SK-N-SH (cell line): Measurements from ENCODE around the gene TMEM218. TPM values are rescaled to one million over a fixed set of nuclear protein-coding genes. Genes with fewer than 3 reads are reported as not detected.

Experiments used
- CTCF ChIA-PET: fragments of 300-600, 350-600 bp; formaldehyde crosslinking; extraction: SDS; loops from one replicate; lab custom pipeline; 2021; lab: Yijun Ruan, JAX
- POLR2A ChIA-PET: fragments of 350-600 bp; sonication (Branson Sonifier 250); formaldehyde crosslinking; extraction: SDS; loops from one replicate; lab custom pipeline; 2020; ENCODE audit warnings: antibody characterized with exemption, inconsistent platforms; lab: Yijun Ruan, JAX
- DNase-seq: peaks from one replicate; pipeline ENCODE4 v3.0.0; 2012
- H2AFZ ChIP-seq: fragments of 200-600 bp; sonication (generic); 2 replicates; pipeline ENCODE4 v1.8.1; 2016; ENCODE audit warnings: antibody characterized with exemption, mild to moderate bottlenecking, low read depth
- H3F3A ChIP-seq: fragments of 200-600 bp; sonication (generic); replicated peaks from 2 replicates; pipeline ENCODE3; 2016; ENCODE audit warnings: antibody characterized with exemption, mild to moderate bottlenecking; ENCODE audit not compliant: insufficient read depth
- H3K27ac ChIP-seq, 2 experiments: fragments of 200-500 bp in 1 of 2; fragments of 200-600 bp in 1 of 2; sonication (Bioruptor generic) in 1 of 2; sonication (generic), shearing (Covaris generic) in 1 of 2; 2 replicates each; pipeline versions ENCODE4 v1.5.1 to v1.6.1; 2014 to 2016; ENCODE audit warnings: low read depth in 2 of 2, inconsistent platforms in 1 of 2, low read length in 1 of 2, mild to moderate bottlenecking in 1 of 2, mixed read lengths in 1 of 2
- H3K27me3 ChIP-seq: fragments of 200-600 bp; sonication (generic), shearing (Covaris generic); 2 replicates; pipeline ENCODE4 v1.6.1; 2016; ENCODE audit warnings: mixed run types; ENCODE audit not compliant: insufficient read depth
- H3K36me3 ChIP-seq, 2 experiments: fragments of 200-500 bp in 1 of 2; fragments of 200-600 bp in 1 of 2; sonication (Bioruptor generic) in 1 of 2; sonication (generic) in 1 of 2; replicated peaks in 1 of 2; 2 replicates each; pipeline versions ENCODE3 to v1.5.1; 2014 to 2016; ENCODE audit warnings: low read length in 1 of 2, mild to moderate bottlenecking in 1 of 2; ENCODE audit not compliant: insufficient read depth in 2 of 2, control insufficient read depth in 1 of 2
- H3K4me1 ChIP-seq, 2 experiments: fragments of 200-500 bp in 1 of 2; fragments of 200-600 bp in 1 of 2; sonication (Bioruptor generic) in 1 of 2; sonication (generic), shearing (Covaris generic) in 1 of 2; 2 replicates each; pipeline versions ENCODE4 v1.5.1 to v1.6.1; 2014 to 2016; ENCODE audit warnings: low read depth in 1 of 2, low read length in 1 of 2, mixed run types in 1 of 2; ENCODE audit not compliant: insufficient read depth in 2 of 2, control insufficient read depth in 1 of 2
- H3K4me2 ChIP-seq: fragments of 200-600 bp; sonication (generic), shearing (Covaris generic); 2 replicates; pipeline ENCODE4 v1.6.1; 2017; ENCODE audit warnings: mixed run types
- H3K4me3 ChIP-seq, 2 experiments: fragments of 200-500 bp in 1 of 2; fragments of 200-600 bp in 1 of 2; sonication (Bioruptor generic) in 1 of 2; sonication (generic), shearing (Covaris generic) in 1 of 2; 2 replicates each; pipeline versions ENCODE4 v1.5.1 to v1.8.1; 2014 to 2016; ENCODE audit warnings: low read depth in 2 of 2, inconsistent platforms in 1 of 2, low read length in 1 of 2, mild to moderate bottlenecking in 1 of 2, mixed read lengths in 1 of 2, moderate library complexity in 1 of 2
- H3K79me2 ChIP-seq: fragments of 200-600 bp; sonication (generic); 2 replicates; pipeline ENCODE4 v1.8.1; 2017; ENCODE audit warnings: mild to moderate bottlenecking; ENCODE audit not compliant: insufficient read depth
- H3K9ac ChIP-seq: fragments of 200-600 bp; sonication (generic); 2 replicates; pipeline ENCODE4 v1.6.1; 2017; ENCODE audit warnings: mixed run types
- H3K9me2 ChIP-seq: fragments of 200-600 bp; sonication (generic); 2 replicates; pipeline ENCODE4 v1.6.1; 2017; ENCODE audit warnings: mixed run types
- H3K9me3 ChIP-seq: fragments of 200-600 bp; sonication (generic); 2 replicates; pipeline ENCODE4 v1.6.1; 2017; ENCODE audit warnings: mixed run types, mild to moderate bottlenecking, moderate library complexity
- H4K20me1 ChIP-seq: fragments of 200-600 bp; sonication (generic); 2 replicates; pipeline ENCODE4 v1.6.1; 2017; ENCODE audit warnings: mild to moderate bottlenecking, mixed run types; ENCODE audit not compliant: insufficient read depth
- CHD2 ChIP-seq: fragments of 150-350 bp; IDR thresholded peaks from 2 replicates; pipeline ENCODE4 v1.6.1; 2018; ENCODE audit warnings: low read length; ENCODE audit not compliant: partially characterized antibody
- EP300 ChIP-seq, 2 experiments: IDR thresholded peaks; 2 replicates each; pipeline versions ENCODE4 v1.4.0 to v1.6.1; 2012; ENCODE audit warnings: borderline replicate concordance in 1 of 2, low read depth in 1 of 2, low read length in 1 of 2
- EZH2phosphoT487 ChIP-seq: fragments of 200-600 bp; sonication (generic); IDR thresholded peaks from 2 replicates; pipeline ENCODE4 v1.6.1; 2017; ENCODE audit warnings: low read depth, mixed run types, mild to moderate bottlenecking, antibody characterized with exemption, moderate library complexity, borderline replicate concordance
- FOXM1 ChIP-seq: IDR thresholded peaks from 2 replicates; pipeline ENCODE4 v1.4.0; 2012; ENCODE audit warnings: low read depth, mild to moderate bottlenecking
- GATA2 ChIP-seq: sonication (generic); formaldehyde crosslinking; IDR thresholded peaks from 2 replicates; pipeline ENCODE4 v1.5.0; 2020; ENCODE audit warnings: mild to moderate bottlenecking, missing genetic modification reagents
- JUND ChIP-seq: IDR thresholded peaks from 2 replicates; pipeline ENCODE4 v1.4.0; 2012
- MEF2A ChIP-seq: IDR thresholded peaks from 2 replicates; pipeline ENCODE4 v1.4.0; 2012; ENCODE audit warnings: low read depth, borderline replicate concordance
- NFIC ChIP-seq: IDR thresholded peaks from 2 replicates; pipeline ENCODE4 v1.4.0; 2012; ENCODE audit warnings: borderline replicate concordance
- NRF1 ChIP-seq: IDR thresholded peaks from 2 replicates; pipeline ENCODE4 v1.6.1; 2012; ENCODE audit warnings: low read depth, mild to moderate bottlenecking, low read length
- POLR2AphosphoS5 ChIP-seq: IDR thresholded peaks from 2 replicates; pipeline ENCODE4 v1.6.1; 2012; ENCODE audit warnings: low read depth, low read length
- RAD21 ChIP-seq: IDR thresholded peaks from 2 replicates; pipeline ENCODE4 v1.6.1; 2012; ENCODE audit warnings: mild to moderate bottlenecking, low read length
- RCOR1 ChIP-seq: fragments of 150-350 bp; IDR thresholded peaks from 2 replicates; pipeline ENCODE4 v1.6.1; 2017; ENCODE audit warnings: antibody characterized with exemption, low read length
- SIN3A ChIP-seq: IDR thresholded peaks from 2 replicates; pipeline ENCODE4 v1.6.1; 2012; ENCODE audit warnings: low read depth, mild to moderate bottlenecking, low read length, moderate library complexity, borderline replicate concordance
- SMC3 ChIP-seq: IDR thresholded peaks from 2 replicates; pipeline ENCODE4 v1.6.1; 2012; ENCODE audit warnings: low read depth, low read length, improper control_type of control experiment
- TCF12 ChIP-seq: IDR thresholded peaks from 2 replicates; pipeline ENCODE4 v1.4.0; 2012
- WGBS: methylation state at CpG from one replicate; pipeline ENCODE4 v1.1.6; 2017; ENCODE audit warnings: low lambda C conversion rate; 5-methylcytosine and 5-hydroxymethylcytosine counted together
- polyA plus RNA-seq, 3 experiments: library from polyadenylated mRNA; depleted of rRNA; stranded (reverse); fragments of >200 nt; gene quantifications; 2 replicates each; pipeline ENCODE4 v1.2.3, GENCODE V29; 2012
- TF ChIP-seq, protein P1 (sequence below): IDR thresholded peaks from 2 replicates; pipeline ENCODE4; 2012
- TF ChIP-seq, protein P2 (sequence below): fragments of 150-350 bp; IDR thresholded peaks from 2 replicates; pipeline ENCODE4 v1.6.1; 2016; ENCODE audit warnings: mild to moderate bottlenecking, low read depth, low read length
- TF ChIP-seq, protein P3 (sequence below): IDR thresholded peaks from 2 replicates; pipeline ENCODE4 v1.4.0; 2012; ENCODE audit warnings: low read depth
- TF ChIP-seq, protein P4 (sequence below): fragments of 200-600 bp; sonication (generic); IDR thresholded peaks from 2 replicates; pipeline ENCODE4 v1.6.1; 2017; ENCODE audit warnings: antibody characterized with exemption, mild to moderate bottlenecking, moderate library complexity
- TF ChIP-seq, protein P5 (sequence below): IDR thresholded peaks from 2 replicates; pipeline ENCODE4 v1.6.1; 2012; ENCODE audit warnings: mild to moderate bottlenecking, low read depth, low read length, moderate library complexity

The TMEM218 gene
- polyA plus RNA-seq, 1 of the 3 experiments (the other 2 are of a cell fraction), result 36.2 TPM

DNA sequence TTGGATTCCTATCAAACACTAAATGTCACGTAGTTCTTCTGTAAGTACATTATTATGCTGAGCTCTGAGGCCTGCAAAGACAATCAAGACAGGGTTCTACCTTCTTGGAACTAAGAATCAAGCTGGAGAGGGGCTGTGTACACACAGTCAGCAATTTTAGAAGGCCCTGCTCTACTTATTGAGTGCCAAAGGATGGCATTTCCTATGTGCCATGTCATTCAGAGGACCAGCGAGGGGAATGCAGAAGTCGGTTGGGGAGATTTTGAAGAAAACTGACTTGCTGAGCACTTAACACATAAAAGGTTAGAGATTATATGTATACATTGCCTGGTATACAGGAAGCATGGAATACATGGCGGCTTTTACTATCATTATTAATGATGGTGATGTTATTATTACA, 43.1 kb downstream of the TMEM218 start:
- Histone ChIP-seq H4K20me1 (no peaks in the 10 kb centered on the region), H3K4me3 (no peak overlapping the region), H3K27ac (no peak overlapping the region), H3K4me1 (peaks cover 0 to 3% of the 10 kb centered on the region in 2 experiments; a peak in 1 of 4 replicates), H3K9me2 (no peaks in the 10 kb centered on the region), H3K9ac (no peak overlapping the region), H3K36me3 (no peaks in the 10 kb centered on the region), H3K79me2 (no peaks in the 10 kb centered on the region), H3F3A (no peaks in the 10 kb centered on the region), H3K27me3 (no peaks in the 10 kb centered on the region), H3K4me2 (no peak overlapping the region), H3K9me3 (no peaks in the 10 kb centered on the region), H2AFZ (no peak overlapping the region)
- TF ChIP-seq, protein P1, sequence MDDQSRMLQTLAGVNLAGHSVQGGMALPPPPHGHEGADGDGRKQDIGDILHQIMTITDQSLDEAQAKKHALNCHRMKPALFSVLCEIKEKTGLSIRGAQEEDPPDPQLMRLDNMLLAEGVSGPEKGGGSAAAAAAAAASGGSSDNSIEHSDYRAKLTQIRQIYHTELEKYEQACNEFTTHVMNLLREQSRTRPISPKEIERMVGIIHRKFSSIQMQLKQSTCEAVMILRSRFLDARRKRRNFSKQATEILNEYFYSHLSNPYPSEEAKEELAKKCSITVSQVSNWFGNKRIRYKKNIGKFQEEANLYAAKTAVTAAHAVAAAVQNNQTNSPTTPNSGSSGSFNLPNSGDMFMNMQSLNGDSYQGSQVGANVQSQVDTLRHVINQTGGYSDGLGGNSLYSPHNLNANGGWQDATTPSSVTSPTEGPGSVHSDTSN, result no peak
- TF ChIP-seq EZH2phosphoT487 (no peak), SMC3 (no peak), JUND (no peak), RCOR1 (no peak), MEF2A (no peak), GATA2 (CRISPR knock-in tag) (no peak), CHD2 (no peak), SIN3A (no peak), FOXM1 (no peak), NRF1 (no peak), TCF12 (no peak), NFIC (no peak), POLR2AphosphoS5 (no peak), EP300 (IDR thresholded peaks at IDR 0.05; ENCODE audit: borderline replicate concordance in 1 of 2, low read depth in 1 of 2, low read length in 1 of 2) (no peak), RAD21 (no peak)
- TF ChIP-seq, protein P2, sequence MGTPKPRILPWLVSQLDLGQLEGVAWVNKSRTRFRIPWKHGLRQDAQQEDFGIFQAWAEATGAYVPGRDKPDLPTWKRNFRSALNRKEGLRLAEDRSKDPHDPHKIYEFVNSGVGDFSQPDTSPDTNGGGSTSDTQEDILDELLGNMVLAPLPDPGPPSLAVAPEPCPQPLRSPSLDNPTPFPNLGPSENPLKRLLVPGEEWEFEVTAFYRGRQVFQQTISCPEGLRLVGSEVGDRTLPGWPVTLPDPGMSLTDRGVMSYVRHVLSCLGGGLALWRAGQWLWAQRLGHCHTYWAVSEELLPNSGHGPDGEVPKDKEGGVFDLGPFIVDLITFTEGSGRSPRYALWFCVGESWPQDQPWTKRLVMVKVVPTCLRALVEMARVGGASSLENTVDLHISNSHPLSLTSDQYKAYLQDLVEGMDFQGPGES, result no peak
- TF ChIP-seq, protein P3, sequence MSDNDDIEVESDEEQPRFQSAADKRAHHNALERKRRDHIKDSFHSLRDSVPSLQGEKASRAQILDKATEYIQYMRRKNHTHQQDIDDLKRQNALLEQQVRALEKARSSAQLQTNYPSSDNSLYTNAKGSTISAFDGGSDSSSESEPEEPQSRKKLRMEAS, result no peak
- TF ChIP-seq, protein P4, sequence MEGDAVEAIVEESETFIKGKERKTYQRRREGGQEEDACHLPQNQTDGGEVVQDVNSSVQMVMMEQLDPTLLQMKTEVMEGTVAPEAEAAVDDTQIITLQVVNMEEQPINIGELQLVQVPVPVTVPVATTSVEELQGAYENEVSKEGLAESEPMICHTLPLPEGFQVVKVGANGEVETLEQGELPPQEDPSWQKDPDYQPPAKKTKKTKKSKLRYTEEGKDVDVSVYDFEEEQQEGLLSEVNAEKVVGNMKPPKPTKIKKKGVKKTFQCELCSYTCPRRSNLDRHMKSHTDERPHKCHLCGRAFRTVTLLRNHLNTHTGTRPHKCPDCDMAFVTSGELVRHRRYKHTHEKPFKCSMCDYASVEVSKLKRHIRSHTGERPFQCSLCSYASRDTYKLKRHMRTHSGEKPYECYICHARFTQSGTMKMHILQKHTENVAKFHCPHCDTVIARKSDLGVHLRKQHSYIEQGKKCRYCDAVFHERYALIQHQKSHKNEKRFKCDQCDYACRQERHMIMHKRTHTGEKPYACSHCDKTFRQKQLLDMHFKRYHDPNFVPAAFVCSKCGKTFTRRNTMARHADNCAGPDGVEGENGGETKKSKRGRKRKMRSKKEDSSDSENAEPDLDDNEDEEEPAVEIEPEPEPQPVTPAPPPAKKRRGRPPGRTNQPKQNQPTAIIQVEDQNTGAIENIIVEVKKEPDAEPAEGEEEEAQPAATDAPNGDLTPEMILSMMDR, result no peak
- TF ChIP-seq, protein P5, sequence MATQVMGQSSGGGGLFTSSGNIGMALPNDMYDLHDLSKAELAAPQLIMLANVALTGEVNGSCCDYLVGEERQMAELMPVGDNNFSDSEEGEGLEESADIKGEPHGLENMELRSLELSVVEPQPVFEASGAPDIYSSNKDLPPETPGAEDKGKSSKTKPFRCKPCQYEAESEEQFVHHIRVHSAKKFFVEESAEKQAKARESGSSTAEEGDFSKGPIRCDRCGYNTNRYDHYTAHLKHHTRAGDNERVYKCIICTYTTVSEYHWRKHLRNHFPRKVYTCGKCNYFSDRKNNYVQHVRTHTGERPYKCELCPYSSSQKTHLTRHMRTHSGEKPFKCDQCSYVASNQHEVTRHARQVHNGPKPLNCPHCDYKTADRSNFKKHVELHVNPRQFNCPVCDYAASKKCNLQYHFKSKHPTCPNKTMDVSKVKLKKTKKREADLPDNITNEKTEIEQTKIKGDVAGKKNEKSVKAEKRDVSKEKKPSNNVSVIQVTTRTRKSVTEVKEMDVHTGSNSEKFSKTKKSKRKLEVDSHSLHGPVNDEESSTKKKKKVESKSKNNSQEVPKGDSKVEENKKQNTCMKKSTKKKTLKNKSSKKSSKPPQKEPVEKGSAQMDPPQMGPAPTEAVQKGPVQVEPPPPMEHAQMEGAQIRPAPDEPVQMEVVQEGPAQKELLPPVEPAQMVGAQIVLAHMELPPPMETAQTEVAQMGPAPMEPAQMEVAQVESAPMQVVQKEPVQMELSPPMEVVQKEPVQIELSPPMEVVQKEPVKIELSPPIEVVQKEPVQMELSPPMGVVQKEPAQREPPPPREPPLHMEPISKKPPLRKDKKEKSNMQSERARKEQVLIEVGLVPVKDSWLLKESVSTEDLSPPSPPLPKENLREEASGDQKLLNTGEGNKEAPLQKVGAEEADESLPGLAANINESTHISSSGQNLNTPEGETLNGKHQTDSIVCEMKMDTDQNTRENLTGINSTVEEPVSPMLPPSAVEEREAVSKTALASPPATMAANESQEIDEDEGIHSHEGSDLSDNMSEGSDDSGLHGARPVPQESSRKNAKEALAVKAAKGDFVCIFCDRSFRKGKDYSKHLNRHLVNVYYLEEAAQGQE, result no peak
- no peak for DNase-seq
- 96% methylated on average over 4 of the region's 4 CpGs for WGBS
- ChIA-PET POLR2A (interaction anchor here (0.6 kb wide), 1 partner anchor 141 kb away, joined by 5 read pairs; no protein-coding TSS in a partner anchor), CTCF (interaction anchor here (3.0 to 3.3 kb wide), 2 partner anchors 23 to 72 kb away, joined by 8 to 11 read pairs; no protein-coding TSS in a partner anchor)
